K562 (cell line): ENCODE data around the gene B9D2. TPM values are rescaled to one million over a fixed set of nuclear protein-coding genes. Genes with fewer than 3 reads are reported as not detected.

ENCODE experiments used
- ZNF140 ChIP-seq: fragments of 250-450 bp; sonication (Bioruptor Pico); IDR thresholded peaks from 2 replicates; pipeline ENCODE4 v1.8.0; 2021; ENCODE audit warnings: moderate library complexity, mild to moderate bottlenecking, inconsistent platforms
- ZNF77 ChIP-seq: fragments of 250-450 bp; sonication (Bioruptor Pico); IDR thresholded peaks from 2 replicates; pipeline ENCODE4 v1.5.0; 2020
- polyA plus RNA-seq, 8 experiments: library from polyadenylated mRNA; depleted of rRNA in 4 of 8; stranded (reverse) in 5 of 8; unstranded in 3 of 8; fragments of >200 nt; fragmentation: Nextera tagmentation in 2 of 8; fragmentation: Illumina TruSeq in 1 of 8; extraction: Ambion mirVana in 2 of 8; extraction: Trizol in 1 of 8; gene quantifications; 2 replicates each; pipeline versions ENCODE4 v1.2.1 to v1.2.3, GENCODE V29; 2011 to 2014; ENCODE audit warnings: inconsistent platforms in 1 of 8, missing spikeins in 1 of 8
- total RNA-seq, 7 experiments: library from RNA; depleted of rRNA in 6 of 7; stranded (reverse); fragments of >200 nt in 6 of 7; fragmentation: Illumina TruSeq in 2 of 7; extraction: Trizol in 2 of 7; gene quantifications; 2 replicates each; pipeline versions ENCODE4 v1.2.1 to v1.2.3, GENCODE V29; 2011 to 2021; ENCODE audit warnings: low replicate concordance in 1 of 7
- TF ChIP-seq, protein P1 (sequence below): fragments of 450-650 bp; IDR thresholded peaks from 2 replicates; pipeline ENCODE4 v1.6.1; 2017; ENCODE audit warnings: antibody characterized with exemption, mild to moderate bottlenecking
- TF ChIP-seq, protein P2 (sequence below): fragments of 450-650 bp; IDR thresholded peaks from 2 replicates; pipeline ENCODE4 v1.6.1; 2016; ENCODE audit warnings: low read depth, mild to moderate bottlenecking, moderate library complexity
- TF ChIP-seq, protein P3 (sequence below), 2 experiments: fragments of 450-650 bp; IDR thresholded peaks; 2 replicates each; pipeline ENCODE4 v1.6.1; 2016; ENCODE audit warnings: mild to moderate bottlenecking in 2 of 2, borderline replicate concordance in 1 of 2, low read depth in 1 of 2, moderate library complexity in 1 of 2
- TF ChIP-seq, protein P4 (sequence below): sonication (generic); formaldehyde crosslinking; IDR thresholded peaks from 2 replicates; pipeline ENCODE4 v1.8.0; 2023; ENCODE audit warnings: missing genetic modification reagents, mild to moderate bottlenecking, borderline replicate concordance

B9D2 gene
- total and polyA plus RNA-seq, 9 of the 15 experiments (the other 6 are each of a cell fraction or from before 2014, with no cell fraction given): 0.83 to 6.9 (median 2.8) TPM

DNA sequence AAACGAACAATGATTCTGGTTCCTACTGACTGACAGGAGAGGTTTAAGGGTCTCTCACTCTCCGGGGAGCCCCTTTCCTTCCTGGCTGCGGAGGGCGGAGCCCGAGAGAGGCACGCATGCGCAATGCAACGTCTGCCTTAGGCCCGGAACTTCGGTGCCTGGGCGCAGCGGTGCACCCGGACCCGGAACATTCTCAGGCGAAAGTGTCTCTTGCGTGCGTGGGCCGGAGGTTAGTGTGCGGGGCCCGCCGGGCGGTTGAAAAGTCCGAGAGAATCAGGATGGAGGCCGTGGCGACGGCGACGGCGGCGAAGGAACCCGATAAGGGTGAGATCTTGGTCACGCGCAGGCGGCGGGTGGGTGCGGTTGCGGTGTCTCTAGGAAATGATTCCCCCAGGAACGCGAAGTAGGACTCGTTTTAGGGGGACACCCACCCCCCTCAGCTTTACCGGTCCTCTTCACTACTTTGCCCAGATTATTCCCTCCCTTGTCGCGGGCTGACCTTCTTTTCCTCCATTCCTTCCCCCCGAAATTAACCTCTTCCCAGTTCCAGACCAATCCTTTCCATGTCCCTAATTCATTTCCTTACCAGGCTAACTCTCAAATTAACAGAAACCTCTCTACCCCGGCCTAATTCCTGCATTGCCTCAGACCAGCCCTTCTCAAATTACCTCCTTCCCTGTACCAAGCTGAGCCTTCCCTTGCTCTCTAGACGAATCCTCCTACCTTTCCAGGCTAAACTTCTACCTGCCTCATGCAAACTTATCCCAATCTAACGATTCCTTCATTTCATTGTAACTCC is 53.7 kb downstream of the B9D2 start, which contains the start of gene CCDC97 (continued):
- TF ChIP-seq, protein P1, sequence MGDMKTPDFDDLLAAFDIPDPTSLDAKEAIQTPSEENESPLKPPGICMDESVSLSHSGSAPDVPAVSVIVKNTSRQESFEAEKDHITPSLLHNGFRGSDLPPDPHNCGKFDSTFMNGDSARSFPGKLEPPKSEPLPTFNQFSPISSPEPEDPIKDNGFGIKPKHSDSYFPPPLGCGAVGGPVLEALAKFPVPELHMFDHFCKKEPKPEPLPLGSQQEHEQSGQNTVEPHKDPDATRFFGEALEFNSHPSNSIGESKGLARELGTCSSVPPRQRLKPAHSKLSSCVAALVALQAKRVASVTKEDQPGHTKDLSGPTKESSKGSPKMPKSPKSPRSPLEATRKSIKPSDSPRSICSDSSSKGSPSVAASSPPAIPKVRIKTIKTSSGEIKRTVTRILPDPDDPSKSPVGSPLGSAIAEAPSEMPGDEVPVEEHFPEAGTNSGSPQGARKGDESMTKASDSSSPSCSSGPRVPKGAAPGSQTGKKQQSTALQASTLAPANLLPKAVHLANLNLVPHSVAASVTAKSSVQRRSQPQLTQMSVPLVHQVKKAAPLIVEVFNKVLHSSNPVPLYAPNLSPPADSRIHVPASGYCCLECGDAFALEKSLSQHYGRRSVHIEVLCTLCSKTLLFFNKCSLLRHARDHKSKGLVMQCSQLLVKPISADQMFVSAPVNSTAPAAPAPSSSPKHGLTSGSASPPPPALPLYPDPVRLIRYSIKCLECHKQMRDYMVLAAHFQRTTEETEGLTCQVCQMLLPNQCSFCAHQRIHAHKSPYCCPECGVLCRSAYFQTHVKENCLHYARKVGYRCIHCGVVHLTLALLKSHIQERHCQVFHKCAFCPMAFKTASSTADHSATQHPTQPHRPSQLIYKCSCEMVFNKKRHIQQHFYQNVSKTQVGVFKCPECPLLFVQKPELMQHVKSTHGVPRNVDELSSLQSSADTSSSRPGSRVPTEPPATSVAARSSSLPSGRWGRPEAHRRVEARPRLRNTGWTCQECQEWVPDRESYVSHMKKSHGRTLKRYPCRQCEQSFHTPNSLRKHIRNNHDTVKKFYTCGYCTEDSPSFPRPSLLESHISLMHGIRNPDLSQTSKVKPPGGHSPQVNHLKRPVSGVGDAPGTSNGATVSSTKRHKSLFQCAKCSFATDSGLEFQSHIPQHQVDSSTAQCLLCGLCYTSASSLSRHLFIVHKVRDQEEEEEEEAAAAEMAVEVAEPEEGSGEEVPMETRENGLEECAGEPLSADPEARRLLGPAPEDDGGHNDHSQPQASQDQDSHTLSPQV: no peak
- TF ChIP-seq, protein P2, sequence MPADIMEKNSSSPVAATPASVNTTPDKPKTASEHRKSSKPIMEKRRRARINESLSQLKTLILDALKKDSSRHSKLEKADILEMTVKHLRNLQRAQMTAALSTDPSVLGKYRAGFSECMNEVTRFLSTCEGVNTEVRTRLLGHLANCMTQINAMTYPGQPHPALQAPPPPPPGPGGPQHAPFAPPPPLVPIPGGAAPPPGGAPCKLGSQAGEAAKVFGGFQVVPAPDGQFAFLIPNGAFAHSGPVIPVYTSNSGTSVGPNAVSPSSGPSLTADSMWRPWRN: peak; percentile 48; the same call in 1 of the 2 replicates
- TF ChIP-seq ZNF77 (no peak), ZNF140 (no peak)
- TF ChIP-seq, protein P3, sequence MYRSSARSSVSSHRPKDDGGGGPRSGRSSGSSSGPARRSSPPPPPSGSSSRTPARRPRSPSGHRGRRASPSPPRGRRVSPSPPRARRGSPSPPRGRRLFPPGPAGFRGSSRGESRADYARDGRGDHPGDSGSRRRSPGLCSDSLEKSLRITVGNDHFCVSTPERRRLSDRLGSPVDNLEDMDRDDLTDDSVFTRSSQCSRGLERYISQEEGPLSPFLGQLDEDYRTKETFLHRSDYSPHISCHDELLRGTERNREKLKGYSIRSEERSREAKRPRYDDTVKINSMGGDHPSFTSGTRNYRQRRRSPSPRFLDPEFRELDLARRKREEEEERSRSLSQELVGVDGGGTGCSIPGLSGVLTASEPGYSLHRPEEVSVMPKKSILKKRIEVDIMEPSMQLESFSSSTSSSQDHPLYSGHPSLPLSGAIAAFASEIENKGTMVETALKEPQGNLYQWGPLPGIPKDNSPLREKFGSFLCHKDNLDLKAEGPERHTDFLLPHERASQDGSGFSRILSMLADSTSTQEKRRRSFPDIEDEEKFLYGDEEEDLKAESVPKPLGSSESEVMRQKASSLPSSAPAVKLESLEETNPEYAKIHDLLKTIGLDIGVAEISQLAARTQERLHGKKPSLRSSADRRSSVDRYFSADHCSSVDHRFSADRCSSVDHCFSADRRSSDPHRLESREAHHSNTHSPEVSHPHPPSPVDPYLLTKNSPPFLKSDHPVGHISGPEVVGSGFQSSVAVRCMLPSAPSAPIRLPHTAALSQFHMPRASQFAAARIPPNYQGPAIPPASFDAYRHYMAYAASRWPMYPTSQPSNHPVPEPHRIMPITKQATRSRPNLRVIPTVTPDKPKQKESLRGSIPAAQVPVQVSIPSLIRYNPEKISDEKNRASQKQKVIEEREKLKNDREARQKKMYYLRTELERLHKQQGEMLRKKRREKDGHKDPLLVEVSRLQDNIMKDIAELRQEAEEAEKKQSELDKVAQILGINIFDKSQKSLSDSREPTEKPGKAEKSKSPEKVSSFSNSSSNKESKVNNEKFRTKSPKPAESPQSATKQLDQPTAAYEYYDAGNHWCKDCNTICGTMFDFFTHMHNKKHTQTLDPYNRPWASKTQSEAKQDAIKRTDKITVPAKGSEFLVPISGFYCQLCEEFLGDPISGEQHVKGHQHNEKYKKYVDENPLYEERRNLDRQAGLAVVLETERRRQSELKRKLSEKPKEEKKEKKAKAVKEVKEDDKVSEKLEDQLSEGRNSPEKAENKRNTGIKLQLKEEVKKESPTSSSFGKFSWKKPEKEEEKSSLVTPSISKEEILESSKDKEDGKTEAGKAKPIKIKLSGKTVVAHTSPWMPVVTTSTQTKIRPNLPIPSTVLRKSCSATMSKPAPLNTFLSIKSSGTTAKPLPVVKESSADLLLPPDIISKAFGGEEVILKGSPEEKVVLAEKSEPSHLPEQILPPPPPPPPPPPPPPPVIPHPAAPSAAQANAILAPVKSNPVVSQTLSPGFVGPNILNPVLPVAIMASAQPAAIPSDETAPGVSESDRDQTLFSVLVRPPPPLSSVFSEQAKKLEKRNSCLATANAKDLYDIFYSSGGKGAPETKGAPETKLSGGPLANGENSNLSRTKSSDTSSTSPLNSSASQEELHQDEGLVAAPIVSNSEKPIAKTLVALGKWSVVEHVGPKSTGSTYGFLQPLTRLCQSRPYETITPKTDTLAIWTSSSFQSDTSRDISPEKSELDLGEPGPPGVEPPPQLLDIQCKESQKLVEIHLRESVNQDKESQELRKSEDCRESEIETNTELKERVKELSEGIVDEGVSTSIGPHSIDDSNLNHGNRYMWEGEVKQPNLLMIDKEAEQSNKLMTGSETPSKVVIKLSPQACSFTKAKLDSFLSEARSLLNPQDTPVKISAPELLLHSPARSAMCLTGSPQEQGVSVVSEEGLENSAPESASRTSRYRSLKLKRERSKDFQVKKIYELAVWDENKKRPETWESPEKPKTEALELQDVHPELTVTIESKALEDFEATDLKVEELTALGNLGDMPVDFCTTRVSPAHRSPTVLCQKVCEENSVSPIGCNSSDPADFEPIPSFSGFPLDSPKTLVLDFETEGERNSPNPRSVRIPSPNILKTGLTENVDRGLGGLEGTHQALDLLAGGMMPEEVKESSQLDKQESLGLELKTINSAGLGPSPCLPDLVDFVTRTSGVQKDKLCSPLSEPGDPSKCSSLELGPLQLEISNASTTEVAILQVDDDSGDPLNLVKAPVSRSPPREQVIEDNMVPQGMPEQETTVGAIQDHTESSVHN (IDR thresholded peaks at IDR 0.05; ENCODE audit: borderline replicate concordance in 1 of 2, low read depth in 1 of 2): peak in 1 of 2 experiments; percentile 65; a peak in 1 of 4 replicates
- TF ChIP-seq, protein P4, sequence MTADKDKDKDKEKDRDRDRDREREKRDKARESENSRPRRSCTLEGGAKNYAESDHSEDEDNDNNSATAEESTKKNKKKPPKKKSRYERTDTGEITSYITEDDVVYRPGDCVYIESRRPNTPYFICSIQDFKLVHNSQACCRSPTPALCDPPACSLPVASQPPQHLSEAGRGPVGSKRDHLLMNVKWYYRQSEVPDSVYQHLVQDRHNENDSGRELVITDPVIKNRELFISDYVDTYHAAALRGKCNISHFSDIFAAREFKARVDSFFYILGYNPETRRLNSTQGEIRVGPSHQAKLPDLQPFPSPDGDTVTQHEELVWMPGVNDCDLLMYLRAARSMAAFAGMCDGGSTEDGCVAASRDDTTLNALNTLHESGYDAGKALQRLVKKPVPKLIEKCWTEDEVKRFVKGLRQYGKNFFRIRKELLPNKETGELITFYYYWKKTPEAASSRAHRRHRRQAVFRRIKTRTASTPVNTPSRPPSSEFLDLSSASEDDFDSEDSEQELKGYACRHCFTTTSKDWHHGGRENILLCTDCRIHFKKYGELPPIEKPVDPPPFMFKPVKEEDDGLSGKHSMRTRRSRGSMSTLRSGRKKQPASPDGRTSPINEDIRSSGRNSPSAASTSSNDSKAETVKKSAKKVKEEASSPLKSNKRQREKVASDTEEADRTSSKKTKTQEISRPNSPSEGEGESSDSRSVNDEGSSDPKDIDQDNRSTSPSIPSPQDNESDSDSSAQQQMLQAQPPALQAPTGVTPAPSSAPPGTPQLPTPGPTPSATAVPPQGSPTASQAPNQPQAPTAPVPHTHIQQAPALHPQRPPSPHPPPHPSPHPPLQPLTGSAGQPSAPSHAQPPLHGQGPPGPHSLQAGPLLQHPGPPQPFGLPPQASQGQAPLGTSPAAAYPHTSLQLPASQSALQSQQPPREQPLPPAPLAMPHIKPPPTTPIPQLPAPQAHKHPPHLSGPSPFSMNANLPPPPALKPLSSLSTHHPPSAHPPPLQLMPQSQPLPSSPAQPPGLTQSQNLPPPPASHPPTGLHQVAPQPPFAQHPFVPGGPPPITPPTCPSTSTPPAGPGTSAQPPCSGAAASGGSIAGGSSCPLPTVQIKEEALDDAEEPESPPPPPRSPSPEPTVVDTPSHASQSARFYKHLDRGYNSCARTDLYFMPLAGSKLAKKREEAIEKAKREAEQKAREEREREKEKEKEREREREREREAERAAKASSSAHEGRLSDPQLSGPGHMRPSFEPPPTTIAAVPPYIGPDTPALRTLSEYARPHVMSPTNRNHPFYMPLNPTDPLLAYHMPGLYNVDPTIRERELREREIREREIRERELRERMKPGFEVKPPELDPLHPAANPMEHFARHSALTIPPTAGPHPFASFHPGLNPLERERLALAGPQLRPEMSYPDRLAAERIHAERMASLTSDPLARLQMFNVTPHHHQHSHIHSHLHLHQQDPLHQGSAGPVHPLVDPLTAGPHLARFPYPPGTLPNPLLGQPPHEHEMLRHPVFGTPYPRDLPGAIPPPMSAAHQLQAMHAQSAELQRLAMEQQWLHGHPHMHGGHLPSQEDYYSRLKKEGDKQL (CRISPR knock-in tag): peak; percentile 62; the same call in 1 of the 2 replicates
